ENCODE measurements around the gene NAE1. TPM values are rescaled to one million over a fixed set of nuclear protein-coding genes. Genes with fewer than 3 reads are reported as not detected.

Gene NAE1
- total RNA-seq, 1 experiment from 2014 or later = 123 TPM

- ChIA-PET CTCF (no interaction called here), RAD21 (ENCODE audit: low non-redundant PET in 1 of 2, low total read pairs in 2 of 2, uncharacterized antibody in 2 of 2, unreplicated experiment in 2 of 2) (no interaction called here), POLR2A (no interaction called here)
- Histone ChIP-seq H3K27ac (ENCODE audit: low read depth, low read length) (no peak overlapping the region), H3K27me3 (ENCODE audit: insufficient read depth, low read length) (no peaks in the 10 kb centered on the region), H3K4me3 (replicated peaks in 1 of 2; ENCODE audit: low read depth in 1 of 2, low read length in 2 of 2) (no peak overlapping the region), H2AFZ (ENCODE audit: low read depth, low read length, poor library complexity, severe bottlenecking) (no peak overlapping the region), H3K9me2 (ENCODE audit: insufficient read depth) (no peaks in the 10 kb centered on the region), H4K20me1 (ENCODE audit: insufficient read depth) (no peaks in the 10 kb centered on the region), H3K9ac (ENCODE audit: low read length) (no peak overlapping the region), H3K4me1 (ENCODE audit: control insufficient read depth in 1 of 2, insufficient read depth in 2 of 2, low read length in 2 of 2) (no peaks in the 10 kb centered on the region), H3K4me2 (ENCODE audit: low read length) (no peak overlapping the region), H3K9me3 (ENCODE audit: control insufficient read depth in 1 of 2, insufficient read depth in 1 of 2, low read depth in 1 of 2, low read length in 2 of 2) (no peaks in the 10 kb centered on the region), H3K79me2 (ENCODE audit: insufficient read depth, low read length) (no peaks in the 10 kb centered on the region), H3K36me3 (ENCODE audit: control insufficient read depth in 1 of 2, insufficient read depth in 2 of 2, low read length in 2 of 2) (no peaks in the 10 kb centered on the region)
- ATAC-seq = no peak
- no TSS peak for BruUV-seq (replicated peaks)
- intact Hi-C loops (cut with micrococcal nuclease) = no loop called here
- no peak for DNase-seq (ENCODE audit: low read depth, low spot score)
- TF ChIP-seq ATF3 (IDR thresholded peaks at IDR 0.05) (no peak), CEBPB (IDR thresholded peaks at IDR 0.05; ENCODE audit: low read depth) (no peak), CTCF (IDR thresholded peaks at IDR 0.05 in 2 of 3, conservative IDR thresholded peaks at IDR 0.05 in 1 of 3; ENCODE audit: borderline replicate concordance in 1 of 3, insufficient read depth in 1 of 3, low read depth in 2 of 3, low read length in 2 of 3) (no peak), SIN3A (IDR thresholded peaks at IDR 0.05; ENCODE audit: low read depth) (no peak), REST (IDR thresholded peaks at IDR 0.05; ENCODE audit: low read depth) (no peak), EZH2phosphoT487 (IDR thresholded peaks at IDR 0.05; ENCODE audit: borderline replicate concordance) (no peak), EGR1 (IDR thresholded peaks at IDR 0.05; ENCODE audit: low read depth) (no peak), EZH2 (IDR thresholded peaks at IDR 0.05) (no peak), TCF7L2 (IDR thresholded peaks at IDR 0.05; ENCODE audit: borderline replicate concordance, extremely low read depth, insufficient read depth, insufficient read length) (no peak), SP1 (IDR thresholded peaks at IDR 0.05; ENCODE audit: low read depth) (no peak), ELF1 (IDR thresholded peaks at IDR 0.05; ENCODE audit: borderline replicate concordance, low read depth) (no peak), JUND (IDR thresholded peaks at IDR 0.05) (no peak), CBX3 (IDR thresholded peaks at IDR 0.05; ENCODE audit: low read depth) (no peak)
Observed at GRCh38 chr16:66774981-66775380, 55.8 kb downstream of the NAE1 start.
